ENCODE results near the gene ARL2BP. TPM values are rescaled to one million over a fixed set of nuclear protein-coding genes. Genes with fewer than 3 reads are reported as not detected.
A peak's percentile ranks its signal among the peaks of the same experiment; 100 is the strongest.

ARL2BP gene
- total and polyA plus RNA-seq, 2 of the 13 experiments (the other 11 are each of a cell fraction or from before 2014, with no cell fraction given) = 64.3 to 67.6 TPM

- peak; percentile 98 for TF ChIP-seq RBFOX2 (IDR thresholded peaks at IDR 0.05; ENCODE audit: low read depth, low read length)
- TF ChIP-seq HMGA1 (CRISPR knock-in tag; conservative IDR thresholded peaks at IDR 0.05) = no peak
- no peak for TF ChIP-seq GPBP1L1 (CRISPR knock-in tag; IDR thresholded peaks at IDR 0.05)
- TF ChIP-seq ARID5B (CRISPR knock-in tag; IDR thresholded peaks at IDR 0.05) = peak; percentile 29; the same call in 1 of the 2 replicates
- peak; percentile 82 for TF ChIP-seq ZNF331 (CRISPR knock-in tag; IDR thresholded peaks at IDR 0.05)
- TF ChIP-seq ZNF296 (CRISPR knock-in tag; conservative IDR thresholded peaks at IDR 0.05) = no peak
- TF ChIP-seq NR2F6 (IDR thresholded peaks at IDR 0.05) = no peak
- peak; percentile 52 for TF ChIP-seq NR2F6 (CRISPR knock-in tag; IDR thresholded peaks at IDR 0.05)
- no peak for TF ChIP-seq ZC3H4 (CRISPR knock-in tag; IDR thresholded peaks at IDR 0.05; ENCODE audit: borderline replicate concordance)
- TF ChIP-seq ZBTB4 (CRISPR knock-in tag; IDR thresholded peaks at IDR 0.05; ENCODE audit: borderline replicate concordance) = peak; percentile 75; the same call in 1 of the 2 replicates
- TF ChIP-seq ZMAT3 (CRISPR knock-in tag; conservative IDR thresholded peaks at IDR 0.05) = peak; percentile 85; the same call in 1 of the 2 replicates
- TF ChIP-seq IKZF4 (CRISPR knock-in tag; IDR thresholded peaks at IDR 0.05; ENCODE audit: borderline replicate concordance, low read depth, not compliant biosample characterization) = no peak
These were observed at the start of gene ARL2BP (continued) for GRCh38 chr16:57244767-57245471.
